Endothelial cell of umbilical vein (primary cell): ENCODE measurements around the gene CELSR1. TPM values are rescaled to one million over a fixed set of nuclear protein-coding genes. Genes with fewer than 3 reads are reported as not detected.

Source experiments
- BruUV-seq: library from RNA; stranded (reverse); fragments of 400-500 nt; replicated peaks from 2 replicates; lab custom pipeline; 2021; lab: Mats Ljungman, UMichigan
- CTCF ChIA-PET: fragments of 300-600, 350-600 bp; sonication (Branson Sonifier 250); formaldehyde crosslinking; loops from one replicate; lab custom pipeline; 2021; ENCODE audit warnings: antibody characterized with exemption, inconsistent platforms; lab: Charles Lee
- POLR2A ChIA-PET: fragments of 300-600, 350-600 bp; sonication (Branson Sonifier 250); formaldehyde crosslinking; loops from one replicate; lab custom pipeline; 2021; ENCODE audit warnings: antibody characterized with exemption, inconsistent platforms; lab: Charles Lee
- DNase-seq: peaks from one replicate; pipeline ENCODE4 v3.0.0-alpha.2; 2011; ENCODE audit warnings: low read depth, low spot score
- FAIRE-seq: peaks from 2 replicates; lab custom pipeline; 2011; peaks lifted over from hg19 to GRCh38; lab: Jason Lieb, UNC
- H2AFZ ChIP-seq: 2 replicates; pipeline ENCODE4 v1.6.0; 2012; ENCODE audit warnings: low read depth, low read length, control low read depth, inconsistent platforms
- H3K27ac ChIP-seq: 2 replicates; pipeline ENCODE4 v1.5.1; 2011; ENCODE audit warnings: low read depth, mild to moderate bottlenecking, control low read depth, low read length, moderate library complexity; ENCODE audit not compliant: insufficient read depth
- H3K27me3 ChIP-seq, 2 experiments: 2 replicates each; pipeline versions ENCODE4 v1.6.0 to v1.6.1; 2011; ENCODE audit warnings: low read length in 2 of 2, mixed read lengths in 1 of 2; ENCODE audit not compliant: control insufficient read depth in 2 of 2, insufficient read depth in 2 of 2
- H3K36me3 ChIP-seq, 2 experiments: 2 replicates in 1 of 2; 3 replicates in 1 of 2; pipeline ENCODE4 v1.5.1; 2011; ENCODE audit warnings: low read length in 2 of 2, mild to moderate bottlenecking in 1 of 2, moderate library complexity in 1 of 2; ENCODE audit not compliant: control insufficient read depth in 2 of 2, insufficient read depth in 2 of 2; ENCODE audit errors: extremely low read depth in 1 of 2
- H3K4me1 ChIP-seq: 3 replicates; pipeline ENCODE4 v1.5.1; 2011; ENCODE audit warnings: mild to moderate bottlenecking, low read length; ENCODE audit not compliant: control insufficient read depth, insufficient read depth; ENCODE audit errors: extremely low read depth
- H3K4me2 ChIP-seq: 2 replicates; pipeline ENCODE4 v1.6.1; 2011; ENCODE audit warnings: low read length, control low read depth, mixed read lengths; ENCODE audit not compliant: insufficient read depth
- H3K4me3 ChIP-seq, 3 experiments: fragments of 200-600 bp in 1 of 3; sonication (generic), shearing (Covaris generic) in 1 of 3; replicated peaks in 1 of 3; 2 replicates each; pipeline ENCODE4 v1.5.1; 2011 to 2016; ENCODE audit warnings: control low read depth in 3 of 3, low read length in 3 of 3, mild to moderate bottlenecking in 2 of 3, inconsistent platforms in 1 of 3, low read depth in 1 of 3, moderate library complexity in 1 of 3; ENCODE audit not compliant: insufficient read depth in 1 of 3
- H3K79me2 ChIP-seq: 2 replicates; pipeline ENCODE4 v1.6.0; 2012; ENCODE audit warnings: low read length, inconsistent platforms; ENCODE audit not compliant: control insufficient read depth, insufficient read depth
- H3K9ac ChIP-seq: replicated peaks from 2 replicates; pipeline ENCODE3; 2011; ENCODE audit warnings: low read length, control low read depth; ENCODE audit not compliant: insufficient read depth; ENCODE audit errors: extremely low read depth
- H3K9me1 ChIP-seq: replicated peaks from 3 replicates; pipeline ENCODE4 v1.6.0; 2011; ENCODE audit warnings: mild to moderate bottlenecking, low read length; ENCODE audit not compliant: control insufficient read depth, insufficient read depth; ENCODE audit errors: extremely low read depth
- H3K9me3 ChIP-seq: replicated peaks from 2 replicates; pipeline ENCODE4 v1.5.1; 2012; ENCODE audit warnings: low read length, inconsistent platforms; ENCODE audit not compliant: control insufficient read depth, insufficient read depth
- H4K20me1 ChIP-seq: replicated peaks from 2 replicates; pipeline ENCODE3; 2011; ENCODE audit warnings: mild to moderate bottlenecking, low read length; ENCODE audit not compliant: control insufficient read depth, insufficient read depth; ENCODE audit errors: extremely low read depth
- CTCF ChIP-seq, 2 donors: IDR thresholded peaks; 1 replicate in 1 of 2; 2 replicates in 1 of 2; pipeline ENCODE4 v1.5.1; 2011; ENCODE audit warnings: low read length in 2 of 2, mild to moderate bottlenecking in 2 of 2, moderate library complexity in 2 of 2, control low read depth in 1 of 2, inconsistent platforms in 1 of 2, low read depth in 1 of 2; ENCODE audit not compliant: insufficient read depth in 1 of 2; ENCODE audit errors: extremely low read depth in 1 of 2
- EZH2 ChIP-seq: IDR thresholded peaks from 2 replicates; pipeline ENCODE4 v1.6.1; 2012; ENCODE audit warnings: borderline replicate concordance, low read depth, mild to moderate bottlenecking, moderate library complexity, low read length, inconsistent platforms; ENCODE audit not compliant: severe bottlenecking
- FOS ChIP-seq: IDR thresholded peaks from 2 replicates; pipeline ENCODE4 v1.6.1; 2011; ENCODE audit warnings: mild to moderate bottlenecking, low read length, moderate library complexity, borderline replicate concordance; ENCODE audit not compliant: insufficient read depth
- GATA2 ChIP-seq: IDR thresholded peaks from 2 replicates; pipeline ENCODE4 v1.7.0; 2011; ENCODE audit warnings: low read depth, mild to moderate bottlenecking, moderate library complexity, mixed read lengths, low read length; ENCODE audit not compliant: insufficient read length, insufficient read depth
- JUN ChIP-seq: IDR thresholded peaks from 2 replicates; pipeline ENCODE4 v1.6.1; 2011; ENCODE audit warnings: borderline replicate concordance, low read depth; ENCODE audit not compliant: insufficient read length, insufficient read depth
- MYC ChIP-seq: IDR thresholded peaks from one replicate; pipeline ENCODE4 v1.6.1; 2011; ENCODE audit warnings: mild to moderate bottlenecking, low read depth, low read length
- POLR2A ChIP-seq: IDR thresholded peaks from 2 replicates; pipeline ENCODE4 v1.6.1; 2012; ENCODE audit warnings: low read depth, mild to moderate bottlenecking, control low read depth, low read length
- POLR2AphosphoS5 ChIP-seq: IDR thresholded peaks from 2 replicates; pipeline ENCODE4 v1.6.1; 2012; ENCODE audit warnings: low read depth, mild to moderate bottlenecking, control low read depth, low read length, moderate library complexity; ENCODE audit not compliant: insufficient read depth
- dilution Hi-C: fragments of 300-500 bp; cut with MboI; formaldehyde crosslinking; loops from one replicate; pipeline ENCODE4 v1.15.0; 2019; ENCODE audit warnings: low sequenced_read_pairs; ENCODE audit not compliant: extremely low pct_ligation_motif_present
- intact Hi-C: fragments of 100-400 bp; cut with micrococcal nuclease; formaldehyde crosslinking; loops from one replicate; pipeline ENCODE4 v1.10.0; 2022
- polyA plus RNA-seq, 4 experiments: library from polyadenylated mRNA; depleted of rRNA in 3 of 4; stranded (reverse) in 3 of 4; unstranded in 1 of 4; fragments of >200 nt; gene quantifications; 2 replicates each; pipeline versions ENCODE4 v1.2.1 to v1.2.3, GENCODE V29; 2011 to 2012; ENCODE audit warnings: missing spikeins in 1 of 4
- total RNA-seq: library from RNA; stranded (reverse); gene quantifications from 2 replicates; pipeline ENCODE4 v1.2.3, GENCODE V29; 2021
- TF ChIP-seq, protein P1 (sequence below): IDR thresholded peaks from 2 replicates; pipeline ENCODE4 v1.6.1; 2011; ENCODE audit not compliant: insufficient read depth, insufficient read length

The CELSR1 gene
- total and polyA plus RNA-seq, 2 donors (not counting 3 experiments of a cell fraction or from before 2014, with no cell fraction given), result 3.7 to 5.4 TPM

- POLR2A ChIA-PET, result no interaction called here
- H3K9me3 ChIP-seq, result no peaks in the 10 kb centered on the region
Measured at GRCh38 chr22:46319319-46319718, 218.1 kb downstream of the CELSR1 start.

More at GRCh38 chr22:46319319-46319718, 218.1 kb downstream of the CELSR1 start:
- Histone ChIP-seq H3K4me3 (no peak overlapping the region), H3K79me2 (peaks cover 34% of the 10 kb centered on the region), H2AFZ (no peak overlapping the region), H3K36me3 (peaks cover 4 to 15% of the 10 kb centered on the region in 2 experiments), H4K20me1 (no peaks in the 10 kb centered on the region), H3K4me1 (no peaks in the 10 kb centered on the region), H3K27me3 (no peaks in the 10 kb centered on the region), H3K9me1 (no peaks in the 10 kb centered on the region), H3K9ac (no peak overlapping the region), H3K27ac (no peak overlapping the region), H3K4me2 (no peak overlapping the region)
- FAIRE-seq (no peak), DNase-seq (no peak)
- CTCF ChIA-PET, result interaction anchor here (1.2 to 2.9 kb wide), 3 partner anchors 9 to 197 kb away, joined by 3 to 12 read pairs (median 4); no protein-coding TSS in a partner anchor
- TF ChIP-seq POLR2A (no peak), MYC (no peak), CTCF (IDR thresholded peaks at IDR 0.05; ENCODE audit: extremely low read depth in 1 of 2, insufficient read depth in 1 of 2, low read depth in 1 of 2, low read length in 2 of 2) (no peak), JUN (no peak), EZH2 (no peak), GATA2 (no peak), POLR2AphosphoS5 (no peak), FOS (no peak)
- TF ChIP-seq, protein P1, sequence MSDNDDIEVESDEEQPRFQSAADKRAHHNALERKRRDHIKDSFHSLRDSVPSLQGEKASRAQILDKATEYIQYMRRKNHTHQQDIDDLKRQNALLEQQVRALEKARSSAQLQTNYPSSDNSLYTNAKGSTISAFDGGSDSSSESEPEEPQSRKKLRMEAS, result no peak
- no TSS peak for BruUV-seq
- dilution Hi-C loops, result no loop called here
- intact Hi-C loops, result no loop called here
